ENCODE results near the gene ZNF778.

The ZNF778 gene

GRCh38 chr16:89275837-89276720, 58.6 kb downstream of the ZNF778 start:
- Histone ChIP-seq H3K4me1 (ENCODE audit: control insufficient read depth, insufficient read depth, low read length) (no peaks in the 10 kb centered on the region), H3K36me3 (ENCODE audit: control insufficient read depth, insufficient read depth, low read length) (peaks cover 9% of the 10 kb centered on the region), H3K9me3 (ENCODE audit: control insufficient read depth, low read length) (no peaks in the 10 kb centered on the region), H3K4me3 (ENCODE audit: low read length) (no peak overlapping the region), H3K27me3 (ENCODE audit: control insufficient read depth, insufficient read depth, low read length) (no peaks in the 10 kb centered on the region), H3K9ac (ENCODE audit: low read length) (no peak overlapping the region)

- no peak overlapping the region for H3K9ac ChIP-seq (ENCODE audit: low read length)
- no peaks in the 10 kb centered on the region for H3K9me3 ChIP-seq (ENCODE audit: control insufficient read depth, low read length)
- no peaks in the 10 kb centered on the region for H3K27me3 ChIP-seq (ENCODE audit: control insufficient read depth, insufficient read depth, low read length)
- peaks cover 9% of the 10 kb centered on the region for H3K36me3 ChIP-seq (ENCODE audit: control insufficient read depth, insufficient read depth, low read length)
- no peaks in the 10 kb centered on the region for H3K4me1 ChIP-seq (ENCODE audit: control insufficient read depth, insufficient read depth, low read length)
- no peak overlapping the region for H3K4me3 ChIP-seq (ENCODE audit: low read length)
Measured at GRCh38 chr16:89277049-89277448, 59.5 kb downstream of the ZNF778 start.

DNA sequence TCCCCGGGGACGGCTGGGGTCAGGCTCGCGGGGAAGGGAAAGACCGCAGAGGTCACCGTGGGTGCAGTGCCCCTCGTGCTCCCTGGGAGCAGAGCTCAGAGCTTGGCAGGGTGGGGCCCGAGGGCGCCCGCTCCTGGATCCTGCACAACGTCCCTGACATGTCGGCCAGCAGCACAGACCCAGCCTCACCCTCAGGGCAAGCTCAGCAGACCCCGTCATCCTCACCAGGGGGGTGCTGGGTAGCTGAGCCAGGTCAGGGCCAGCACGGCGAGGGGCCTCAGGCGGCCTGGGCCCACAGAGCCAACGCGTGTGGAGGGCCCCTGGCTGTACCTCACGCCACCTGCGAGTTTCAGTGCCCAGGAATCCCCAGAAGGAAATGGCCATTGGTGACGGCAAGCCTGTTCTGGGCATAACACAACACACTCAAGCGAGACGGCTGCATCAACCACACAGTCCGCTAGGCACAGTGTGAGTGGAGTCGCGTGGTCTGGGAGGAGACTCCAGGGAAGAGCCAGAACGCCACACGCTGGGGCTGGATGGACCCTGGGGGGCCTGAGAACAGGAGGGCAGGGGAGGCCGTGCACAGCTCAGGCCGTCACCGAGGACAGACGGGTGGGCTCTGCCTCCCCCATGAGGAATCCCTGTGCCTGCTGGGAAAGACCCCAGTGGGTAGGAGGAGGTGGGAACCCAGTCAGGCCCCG, 60.3 kb downstream of the ZNF778 start:
- Histone ChIP-seq H3K27me3 (ENCODE audit: control insufficient read depth, insufficient read depth, low read length) (no peaks in the 10 kb centered on the region), H3K9ac (ENCODE audit: low read length) (no peak overlapping the region), H3K36me3 (ENCODE audit: control insufficient read depth, insufficient read depth, low read length) (peaks cover 13% of the 10 kb centered on the region), H3K9me3 (ENCODE audit: control insufficient read depth, low read length) (no peaks in the 10 kb centered on the region), H3K4me3 (ENCODE audit: low read length) (no peak overlapping the region), H3K4me1 (ENCODE audit: control insufficient read depth, insufficient read depth, low read length) (no peaks in the 10 kb centered on the region)

- no peak overlapping the region for H3K9ac ChIP-seq (ENCODE audit: low read length)
- no peaks in the 10 kb centered on the region for H3K9me3 ChIP-seq (ENCODE audit: control insufficient read depth, low read length)
- H3K36me3 ChIP-seq (ENCODE audit: control insufficient read depth, insufficient read depth, low read length), result peaks cover 13% of the 10 kb centered on the region
- H3K4me1 ChIP-seq (ENCODE audit: control insufficient read depth, insufficient read depth, low read length), result no peaks in the 10 kb centered on the region
- no peak overlapping the region for H3K4me3 ChIP-seq (ENCODE audit: low read length)
- H3K27me3 ChIP-seq (ENCODE audit: control insufficient read depth, insufficient read depth, low read length), result no peaks in the 10 kb centered on the region
Measured at GRCh38 chr16:89278441-89279240, 61.1 kb downstream of the ZNF778 start.

DNA sequence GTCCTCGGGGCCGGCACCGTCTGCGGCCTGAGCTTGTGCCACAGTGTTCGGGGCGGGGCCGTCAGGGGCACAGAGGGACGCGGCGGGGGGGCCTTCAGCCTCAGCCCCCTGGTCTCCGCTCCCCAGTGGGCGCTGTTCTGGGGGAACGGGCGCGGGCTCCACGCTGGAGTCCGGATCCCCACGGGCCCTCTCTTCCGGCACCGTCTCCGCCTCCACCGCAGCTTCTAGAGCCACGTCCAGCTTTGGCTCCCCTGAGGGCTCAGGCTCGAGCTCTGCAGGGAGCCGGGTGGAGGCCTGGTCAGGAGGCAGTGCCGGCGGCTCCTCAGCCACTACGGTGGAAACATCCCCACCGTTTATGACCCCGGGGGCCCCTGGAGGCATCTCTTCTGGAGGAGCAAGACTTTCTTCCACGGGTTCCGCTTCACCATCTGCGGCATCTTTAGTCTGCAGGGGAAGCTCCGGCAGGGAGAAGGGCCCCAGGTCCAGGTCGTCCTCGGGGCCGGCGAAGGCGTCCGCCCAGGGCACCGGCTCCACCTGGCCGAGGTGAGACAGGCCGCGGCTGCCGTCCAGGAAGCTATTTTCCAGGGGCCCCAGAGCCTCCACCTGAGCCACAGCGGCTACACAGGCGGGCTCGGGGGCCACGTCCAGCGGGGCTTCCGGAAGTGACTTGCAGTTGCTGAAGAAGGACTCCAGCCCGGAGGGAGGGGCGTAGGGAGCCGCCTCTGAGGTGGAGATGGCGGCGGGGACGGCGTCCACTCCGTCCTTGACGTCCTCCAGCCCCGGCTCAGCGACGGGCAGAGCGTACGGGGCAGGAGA, 62.4 kb downstream of the ZNF778 start:
- Histone ChIP-seq H3K4me3 (ENCODE audit: low read length) (no peak overlapping the region), H3K9me3 (ENCODE audit: control insufficient read depth, low read length) (no peaks in the 10 kb centered on the region), H3K9ac (ENCODE audit: low read length) (no peak overlapping the region), H3K36me3 (ENCODE audit: control insufficient read depth, insufficient read depth, low read length) (peaks cover 8% of the 10 kb centered on the region), H3K4me1 (ENCODE audit: control insufficient read depth, insufficient read depth, low read length) (no peaks in the 10 kb centered on the region), H3K27me3 (ENCODE audit: control insufficient read depth, insufficient read depth, low read length) (no peaks in the 10 kb centered on the region)

DNA sequence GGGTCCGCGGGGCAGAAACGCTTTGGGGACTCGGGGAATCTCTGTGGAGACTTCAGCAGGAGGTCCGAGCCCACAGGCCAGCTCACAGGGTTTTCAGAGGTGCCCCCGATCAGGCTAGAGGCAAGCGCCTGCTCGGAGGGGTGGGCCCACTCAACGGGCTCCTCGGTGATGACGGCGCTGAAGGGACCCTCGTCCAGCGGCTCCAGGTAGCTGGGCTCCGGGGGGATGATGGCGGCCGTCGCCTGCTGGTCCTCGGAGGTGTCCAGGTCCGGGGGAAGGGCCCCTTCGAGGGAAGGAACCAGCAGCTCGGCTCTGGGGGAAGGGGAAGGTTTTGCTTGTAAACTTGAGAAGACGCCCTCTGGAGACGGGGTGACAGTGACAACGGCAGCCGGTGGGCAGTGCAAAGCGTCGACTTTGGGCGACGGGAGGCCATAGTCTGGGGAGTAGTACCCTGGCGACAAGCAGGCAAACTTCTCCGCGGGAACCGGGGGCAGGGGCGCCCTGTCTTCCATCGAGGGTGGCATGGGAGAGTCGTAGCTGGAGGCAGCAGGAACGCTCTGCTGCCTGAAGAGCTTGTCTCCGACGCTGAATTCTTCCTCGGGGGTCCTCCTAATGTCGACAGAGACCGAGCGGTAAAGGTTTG, 63.2 kb downstream of the ZNF778 start:
- peaks cover 6% of the 10 kb centered on the region for H3K36me3 ChIP-seq (ENCODE audit: control insufficient read depth, insufficient read depth, low read length)
- H3K9me3 ChIP-seq (ENCODE audit: control insufficient read depth, low read length), result no peaks in the 10 kb centered on the region
- H3K9ac ChIP-seq (ENCODE audit: low read length), result no peak overlapping the region
- no peak overlapping the region for H3K4me3 ChIP-seq (ENCODE audit: low read length)
- no peaks in the 10 kb centered on the region for H3K27me3 ChIP-seq (ENCODE audit: control insufficient read depth, insufficient read depth, low read length)
- H3K4me1 ChIP-seq (ENCODE audit: control insufficient read depth, insufficient read depth, low read length), result no peaks in the 10 kb centered on the region

DNA sequence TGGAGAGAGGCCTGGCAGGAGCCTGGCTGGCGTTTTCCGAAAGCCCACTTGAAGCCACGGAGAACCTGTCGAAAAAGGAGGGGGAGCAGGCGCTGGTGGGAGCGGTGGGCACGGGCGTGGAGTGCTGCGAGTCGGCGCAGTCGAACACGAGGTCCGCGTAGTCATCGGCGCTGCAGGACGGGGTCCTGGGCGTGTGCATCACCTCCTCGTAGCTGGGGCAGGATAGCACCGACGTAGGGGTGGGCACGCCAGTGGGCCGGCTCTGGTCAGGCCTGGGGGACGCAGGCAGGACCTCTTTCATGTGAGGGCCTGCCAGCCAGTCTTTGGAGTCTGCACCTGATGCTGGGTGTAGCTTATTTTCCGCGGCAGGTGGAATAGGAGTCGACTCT, 63.7 kb downstream of the ZNF778 start:
- Histone ChIP-seq H3K4me1 (ENCODE audit: control insufficient read depth, insufficient read depth, low read length) (no peaks in the 10 kb centered on the region), H3K27me3 (ENCODE audit: control insufficient read depth, insufficient read depth, low read length) (no peaks in the 10 kb centered on the region), H3K9me3 (ENCODE audit: control insufficient read depth, low read length) (no peaks in the 10 kb centered on the region), H3K36me3 (ENCODE audit: control insufficient read depth, insufficient read depth, low read length) (peaks cover 11% of the 10 kb centered on the region), H3K4me3 (ENCODE audit: low read length) (no peak overlapping the region), H3K9ac (ENCODE audit: low read length) (no peak overlapping the region)

DNA sequence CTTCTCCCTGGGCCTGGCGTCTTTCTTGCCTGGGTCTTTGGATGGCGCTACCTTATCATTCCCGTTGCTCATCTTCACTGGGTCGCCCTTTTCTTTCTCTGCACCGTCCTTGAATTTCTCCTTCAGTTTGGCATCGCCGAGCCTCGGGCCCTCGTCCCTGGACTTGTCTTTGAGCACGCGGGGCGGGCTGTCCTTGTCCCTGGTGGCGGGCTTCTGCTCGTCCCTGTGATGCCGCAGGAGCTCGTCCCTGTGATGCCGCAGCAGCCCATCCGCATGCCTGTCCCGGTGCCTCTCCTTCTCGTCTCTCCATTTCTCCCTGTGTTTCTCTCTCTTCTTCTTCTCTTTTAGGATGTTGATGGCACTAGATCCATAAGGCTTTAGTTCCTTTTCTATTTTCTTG, 64.3 kb downstream of the ZNF778 start:
- no peak overlapping the region for H3K4me3 ChIP-seq (ENCODE audit: low read length)
- no peaks in the 10 kb centered on the region for H3K9me3 ChIP-seq (ENCODE audit: control insufficient read depth, low read length)
- H3K4me1 ChIP-seq (ENCODE audit: control insufficient read depth, insufficient read depth, low read length), result no peaks in the 10 kb centered on the region
- H3K27me3 ChIP-seq (ENCODE audit: control insufficient read depth, insufficient read depth, low read length), result no peaks in the 10 kb centered on the region
- peaks cover 14% of the 10 kb centered on the region for H3K36me3 ChIP-seq (ENCODE audit: control insufficient read depth, insufficient read depth, low read length)
- H3K9ac ChIP-seq (ENCODE audit: low read length), result no peak overlapping the region

DNA sequence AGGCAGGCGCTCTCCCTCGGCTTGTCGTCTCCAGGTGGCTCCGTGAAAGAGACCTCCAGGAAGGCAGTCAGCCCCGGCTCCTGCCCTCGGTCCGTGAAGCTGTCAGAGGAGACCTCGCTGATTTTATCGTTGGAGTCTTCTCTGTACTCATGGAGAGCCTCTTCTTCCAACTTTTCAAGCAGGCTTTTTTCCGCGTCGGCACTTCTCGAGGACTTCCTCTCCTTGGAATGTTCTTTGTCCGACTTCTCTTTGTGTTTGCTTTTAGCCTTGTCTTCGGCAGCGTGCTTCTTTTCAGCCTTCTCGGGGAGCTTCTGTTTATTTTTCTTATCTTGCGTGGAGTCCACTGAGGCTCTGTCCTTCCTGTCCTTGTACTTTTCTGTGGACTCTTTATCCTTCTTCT, 65.0 kb downstream of the ZNF778 start:
- H3K4me3 ChIP-seq (ENCODE audit: low read length), result no peak overlapping the region
- H3K4me1 ChIP-seq (ENCODE audit: control insufficient read depth, insufficient read depth, low read length), result no peaks in the 10 kb centered on the region
- peaks cover 14% of the 10 kb centered on the region for H3K36me3 ChIP-seq (ENCODE audit: control insufficient read depth, insufficient read depth, low read length)
- no peak overlapping the region for H3K9ac ChIP-seq (ENCODE audit: low read length)
- no peaks in the 10 kb centered on the region for H3K27me3 ChIP-seq (ENCODE audit: control insufficient read depth, insufficient read depth, low read length)
- H3K9me3 ChIP-seq (ENCODE audit: control insufficient read depth, low read length), result no peaks in the 10 kb centered on the region

GRCh38 chr16:89283449-89283848, 65.9 kb downstream of the ZNF778 start:
- H3K9ac ChIP-seq (ENCODE audit: low read length), result no peak overlapping the region
- H3K27me3 ChIP-seq (ENCODE audit: control insufficient read depth, insufficient read depth, low read length), result no peaks in the 10 kb centered on the region
- H3K4me1 ChIP-seq (ENCODE audit: control insufficient read depth, insufficient read depth, low read length), result no peaks in the 10 kb centered on the region
- no peak overlapping the region for H3K4me3 ChIP-seq (ENCODE audit: low read length)
- H3K9me3 ChIP-seq (ENCODE audit: control insufficient read depth, low read length), result no peaks in the 10 kb centered on the region
- peaks cover 19% of the 10 kb centered on the region for H3K36me3 ChIP-seq (ENCODE audit: control insufficient read depth, insufficient read depth, low read length)

GRCh38 chr16:89285381-89285780, 67.9 kb downstream of the ZNF778 start:
- Histone ChIP-seq H3K4me1 (ENCODE audit: control insufficient read depth, insufficient read depth, low read length) (no peaks in the 10 kb centered on the region), H3K9me3 (ENCODE audit: control insufficient read depth, low read length) (no peaks in the 10 kb centered on the region), H3K4me3 (ENCODE audit: low read length) (no peak overlapping the region), H3K9ac (ENCODE audit: low read length) (no peak overlapping the region), H3K36me3 (ENCODE audit: control insufficient read depth, insufficient read depth, low read length) (peaks cover 19% of the 10 kb centered on the region), H3K27me3 (ENCODE audit: control insufficient read depth, insufficient read depth, low read length) (no peaks in the 10 kb centered on the region)
